AG09319 (cell line): Measurements from ENCODE around the gene DAPK3.
A peak's percentile ranks its signal among the peaks of the same experiment; 100 is the strongest.

ENCODE experiments used
- DNase-seq: peaks from one replicate; pipeline ENCODE4 v3.0.0-alpha.2; 2010; ENCODE audit warnings: low read depth; ENCODE audit errors: extremely low read depth
- CTCF ChIP-seq: IDR thresholded peaks from 2 replicates; pipeline ENCODE4 v1.5.1; 2011; ENCODE audit warnings: low read depth, mild to moderate bottlenecking, inconsistent platforms, low read length, moderate library complexity

DAPK3 gene

GRCh38 chr19:3970808-3971598, at the start of gene DAPK3:
DAPK3 (minus strand) TSS chr19:3971099; CDS start chr19:3969735, 1,364 bp downstream.
- TF ChIP-seq CTCF = no peak
- DNase-seq = peak; percentile 94

GRCh38 chr19:4019578-4019977, 48.7 kb upstream of the DAPK3 start:
- no peak for TF ChIP-seq CTCF
- no peak for DNase-seq

- DNase-seq = no peak
- TF ChIP-seq CTCF = no peak
Measured at GRCh38 chr19:4018775-4019504, 48.0 kb upstream of the DAPK3 start.

- no peak for DNase-seq
- TF ChIP-seq CTCF = no peak
Measured at GRCh38 chr19:4018140-4018613, 47.3 kb upstream of the DAPK3 start.

GRCh38 chr19:4016903-4017638, 46.2 kb upstream of the DAPK3 start:
- DNase-seq = no peak
- TF ChIP-seq CTCF = no peak

GRCh38 chr19:4016486-4016885, 45.6 kb upstream of the DAPK3 start:
- no peak for TF ChIP-seq CTCF
- DNase-seq = no peak
